HepG2 (cell line): ENCODE results near the gene ACSM5. TPM values are rescaled to one million over a fixed set of nuclear protein-coding genes. Genes with fewer than 3 reads are reported as not detected.

Experiments
- CEBPZ ChIP-seq: IDR thresholded peaks from 2 replicates; pipeline ENCODE4 v1.6.1; 2012; ENCODE audit warnings: low read length, improper control_type of control experiment
- CENPX ChIP-seq: sonication (generic); formaldehyde crosslinking; IDR thresholded peaks from 2 replicates; pipeline ENCODE4 v1.9.0; 2021; ENCODE audit warnings: mild to moderate bottlenecking, missing genetic modification reagents, moderate library complexity
- CHCHD3 ChIP-seq: sonication (generic); formaldehyde crosslinking; IDR thresholded peaks from 2 replicates; pipeline ENCODE4 v1.8.0; 2022; ENCODE audit warnings: mild to moderate bottlenecking, missing genetic modification reagents, moderate library complexity
- DMTF1 ChIP-seq: sonication (generic); formaldehyde crosslinking; IDR thresholded peaks from 2 replicates; pipeline ENCODE4 v1.4.0; 2020; ENCODE audit warnings: mild to moderate bottlenecking, missing genetic modification reagents
- GATAD2A ChIP-seq: IDR thresholded peaks from 2 replicates; pipeline ENCODE4 v1.6.1; 2016
- IKZF4 ChIP-seq: sonication (generic); formaldehyde crosslinking; IDR thresholded peaks from 2 replicates; pipeline ENCODE4 v1.5.1; 2020; ENCODE audit warnings: borderline replicate concordance, mild to moderate bottlenecking, low read depth, missing genetic modification reagents; ENCODE audit errors: not compliant biosample characterization
- MED1 ChIP-seq: sonication (generic); formaldehyde crosslinking; IDR thresholded peaks from 2 replicates; pipeline ENCODE4 v1.4.0; 2020; ENCODE audit warnings: missing genetic modification reagents
- MTF1 ChIP-seq: sonication (generic); formaldehyde crosslinking; IDR thresholded peaks from 2 replicates; pipeline ENCODE4 v1.5.0; 2020; ENCODE audit warnings: missing genetic modification reagents
- MXD1 ChIP-seq: sonication (generic); formaldehyde crosslinking; IDR thresholded peaks from 2 replicates; pipeline ENCODE4 v1.4.0; 2020; ENCODE audit warnings: mild to moderate bottlenecking, missing genetic modification reagents
- NFE2L1 ChIP-seq: sonication (generic); formaldehyde crosslinking; IDR thresholded peaks from 2 replicates; pipeline ENCODE4 v1.4.0; 2020; ENCODE audit warnings: missing genetic modification reagents, mild to moderate bottlenecking, borderline replicate concordance
- RARG ChIP-seq: sonication (generic); formaldehyde crosslinking; IDR thresholded peaks from 2 replicates; pipeline ENCODE4 v1.4.0; 2020; ENCODE audit warnings: low read depth, mild to moderate bottlenecking, missing genetic modification reagents
- SAP130 ChIP-seq: IDR thresholded peaks from 2 replicates; pipeline ENCODE4 v1.6.1; 2016; ENCODE audit warnings: low read depth
- SIN3B ChIP-seq: fragments of 150-350 bp; IDR thresholded peaks from 2 replicates; pipeline ENCODE4 v1.6.1; 2014; ENCODE audit warnings: low read length
- TBX3 ChIP-seq: fragments of 450-650 bp; IDR thresholded peaks from 2 replicates; pipeline ENCODE4 v1.6.1; 2017; ENCODE audit warnings: antibody characterized with exemption, mild to moderate bottlenecking, inconsistent platforms, borderline replicate concordance
- ZFP91 ChIP-seq: sonication (generic); formaldehyde crosslinking; IDR thresholded peaks from 2 replicates; pipeline ENCODE4 v1.9.0; 2022; ENCODE audit warnings: missing genetic modification reagents, mild to moderate bottlenecking, borderline replicate concordance
- ZNF251 ChIP-seq: sonication (generic); formaldehyde crosslinking; IDR thresholded peaks from 2 replicates; pipeline ENCODE4 v1.9.0; 2021; ENCODE audit warnings: mild to moderate bottlenecking, missing genetic modification reagents
- ZNF260 ChIP-seq: sonication (generic); formaldehyde crosslinking; IDR thresholded peaks from 2 replicates; pipeline ENCODE4 v1.4.0; 2020; ENCODE audit warnings: missing genetic modification reagents, low read depth, mild to moderate bottlenecking, borderline replicate concordance
- ZNF577 ChIP-seq: sonication (generic); formaldehyde crosslinking; IDR thresholded peaks from 2 replicates; pipeline ENCODE4 v1.4.0; 2020; ENCODE audit warnings: mild to moderate bottlenecking, low read depth, missing genetic modification reagents, borderline replicate concordance
- ZNF710 ChIP-seq: sonication (generic); formaldehyde crosslinking; IDR thresholded peaks from 2 replicates; pipeline ENCODE4 v1.5.0; 2020; ENCODE audit warnings: mild to moderate bottlenecking, missing genetic modification reagents, borderline replicate concordance
- ZNF720 ChIP-seq: sonication (generic); formaldehyde crosslinking; IDR thresholded peaks from 2 replicates; pipeline ENCODE4 v1.4.0; 2020; ENCODE audit warnings: missing genetic modification reagents
- ZNF775 ChIP-seq: sonication (generic); formaldehyde crosslinking; IDR thresholded peaks from 2 replicates; pipeline ENCODE4 v1.4.0; 2020; ENCODE audit warnings: missing genetic modification reagents, mild to moderate bottlenecking, moderate library complexity, borderline replicate concordance
- polyA plus RNA-seq, 8 experiments: library from polyadenylated mRNA; depleted of rRNA in 3 of 8; stranded (reverse) in 7 of 8; unstranded in 1 of 8; fragments of >200 nt; fragmentation: Illumina TruSeq in 4 of 8; extraction: Trizol in 4 of 8; gene quantifications; 2 replicates each; pipeline versions ENCODE4 v1.2.1 to v1.2.3, GENCODE V29; 2011 to 2016; ENCODE audit warnings: low read depth in 4 of 8, missing spikeins in 1 of 8, mixed read lengths in 1 of 8; ENCODE audit not compliant: insufficient read depth in 1 of 8
- total RNA-seq, 5 experiments: library from RNA; depleted of rRNA; stranded (reverse); fragments of >200 nt; fragmentation: Illumina TruSeq; extraction: Trizol; gene quantifications; 2 replicates each; pipeline ENCODE4 v1.2.3, GENCODE V29; 2016; ENCODE audit warnings: low read depth in 1 of 5

The ACSM5 gene
- total and polyA plus RNA-seq, 2 of the 13 experiments (the other 11 are each of a cell fraction or from before 2014, with no cell fraction given): 9.1 to 15.0 TPM

- no peak for TF ChIP-seq ZFP91 (CRISPR knock-in tag)
- no peak for TF ChIP-seq CENPX
- no peak for TF ChIP-seq IKZF4 (CRISPR knock-in tag)
- TF ChIP-seq ZNF260 (CRISPR knock-in tag): no peak
- no peak for TF ChIP-seq MTF1 (CRISPR knock-in tag)
- TF ChIP-seq ZNF775: no peak
- TF ChIP-seq SAP130 (CRISPR knock-in tag): peak; percentile 67
- TF ChIP-seq CEBPZ: no peak
- no peak for TF ChIP-seq DMTF1 (CRISPR knock-in tag)
- TF ChIP-seq MED1 (CRISPR knock-in tag): peak; percentile 79
- no peak for TF ChIP-seq CHCHD3
- TF ChIP-seq SIN3B: no peak
- peak; percentile 82 for TF ChIP-seq GATAD2A
- TF ChIP-seq ZNF251: no peak
- TF ChIP-seq ZNF710 (CRISPR knock-in tag): 0 out of 2 replicates have a peak, but pooled peaks have one; percentile 7
- no peak for TF ChIP-seq ZNF577 (CRISPR knock-in tag)
- no peak for TF ChIP-seq NFE2L1 (CRISPR knock-in tag)
- no peak for TF ChIP-seq RARG
- TF ChIP-seq TBX3: no peak
- TF ChIP-seq ZNF720 (CRISPR knock-in tag): no peak
- TF ChIP-seq MXD1 (CRISPR knock-in tag): no peak
Measured at GRCh38 chr16:20397468-20398074, 11.8 kb upstream of the ACSM5 start (continued).
